Esophagus muscularis mucosa (tissue), 4 donors: ENCODE results near the gene LYL1. TPM values are rescaled to one million over a fixed set of nuclear protein-coding genes. Genes with fewer than 3 reads are reported as not detected.

Source experiments
- DNase-seq: peaks from one replicate; pipeline ENCODE4 v3.0.0-alpha.2; 2017; ENCODE audit errors: extremely low spot score
- H3K27ac ChIP-seq, 4 donors: fragments of 200-600 bp; sonication (generic); replicated peaks in 1 of 4; 1 replicate in 3 of 4; 2 replicates in 1 of 4; pipeline ENCODE4 v1.5.1; 2016 to 2019; ENCODE audit warnings: mild to moderate bottlenecking in 1 of 4
- H3K27me3 ChIP-seq, 4 donors: fragments of 200-600 bp; sonication (generic); one replicate each; pipeline versions ENCODE4 v1.5.1 to v1.6.0; 2016 to 2019
- H3K36me3 ChIP-seq, 4 donors: fragments of 200-600 bp; sonication (generic); one replicate each; pipeline ENCODE4 v1.5.1; 2016 to 2019
- H3K4me1 ChIP-seq, 4 donors: fragments of 200-600 bp; sonication (generic); one replicate each; pipeline ENCODE4 v1.5.1; 2016 to 2019
- H3K4me3 ChIP-seq, 4 donors: fragments of 200-600 bp; sonication (generic); 1 replicate in 2 of 4; 2 replicates in 2 of 4; pipeline ENCODE4 v1.5.1; 2016 to 2019; ENCODE audit warnings: mild to moderate bottlenecking in 4 of 4, moderate library complexity in 1 of 4
- H3K9me3 ChIP-seq, 4 donors: fragments of 200-600 bp; sonication (generic); 1 replicate in 3 of 4; 2 replicates in 1 of 4; pipeline ENCODE4 v1.5.1; 2016 to 2019
- CTCF ChIP-seq, 3 experiments: fragments of 200-600 bp in 2 of 3; fragments of 450-650 bp in 1 of 3; sonication (generic) in 2 of 3; IDR thresholded peaks; one replicate each; pipeline ENCODE4 v1.5.1; 2017 to 2019; ENCODE audit warnings: antibody characterized with exemption in 3 of 3, mild to moderate bottlenecking in 2 of 3, moderate library complexity in 1 of 3
- EP300 ChIP-seq: sonication (generic); formaldehyde crosslinking; IDR thresholded peaks from one replicate; pipeline ENCODE4 v1.6.1; 2017; ENCODE audit warnings: antibody characterized with exemption
- POLR2A ChIP-seq: fragments of 450-650 bp; IDR thresholded peaks from one replicate; pipeline ENCODE4 v1.6.1; 2017; ENCODE audit warnings: antibody characterized with exemption, moderate library complexity, mild to moderate bottlenecking, low read depth
- POLR2AphosphoS5 ChIP-seq, 2 donors: sonication (generic); formaldehyde crosslinking; IDR thresholded peaks; one replicate each; pipeline ENCODE4 v1.6.1; 2017; ENCODE audit warnings: antibody characterized with exemption in 2 of 2
- WGBS: methylation state at CpG from one replicate; pipeline ENCODE4 v1.1.5; 2018; 5-methylcytosine and 5-hydroxymethylcytosine counted together
- intact Hi-C: fragments of 100-400 bp; cut with DNase I; formaldehyde crosslinking; loops from one replicate; pipeline ENCODE4 v1.15.1; 2023
- total RNA-seq, 4 donors: library from RNA; depleted of rRNA; stranded (reverse); fragments of >200 nt; gene quantifications; one replicate each; pipeline versions ENCODE4 v1.1.0 to v1.2.1, GENCODE V29; 2016

The LYL1 gene
- total RNA-seq, 4 donors from 2014 or later = 11.9 to 20.2 (median 17.0) TPM

GRCh38 chr19:13078897-13079541, 23.6 kb downstream of the LYL1 start:
- peak overlapping the region in 2 of 4 donors; percentile 9 to 13 for H3K4me3 ChIP-seq
- H3K9me3 ChIP-seq = no peaks in the 10 kb centered on the region
- intact Hi-C loops = no loop called here
- no peak for DNase-seq
- peaks cover 52 to 82% (median 79%) of the 10 kb centered on the region in 4 donors for H3K4me1 ChIP-seq
- H3K36me3 ChIP-seq = peaks cover 17 to 77% (median 58%) of the 10 kb centered on the region in 4 donors
- H3K27me3 ChIP-seq = no peaks in the 10 kb centered on the region
- WGBS = 20% methylated on average over 6 of the region's 12 CpGs
- peak overlapping the region; percentile 77 to 85 (median 82) for H3K27ac ChIP-seq
- TF ChIP-seq POLR2AphosphoS5 (IDR thresholded peaks at IDR 0.05) (peak in 1 of 2 donors; percentile 30), POLR2A (no peak)

GRCh38 chr19:13078381-13078780, 24.3 kb downstream of the LYL1 start:
- DNase-seq = no peak
- H3K27ac ChIP-seq = peak overlapping the region; percentile 77 to 85 (median 82)
- intact Hi-C loops = no loop called here
- no peaks in the 10 kb centered on the region for H3K27me3 ChIP-seq
- H3K4me1 ChIP-seq = peaks cover 52 to 89% (median 82%) of the 10 kb centered on the region in 4 donors
- WGBS = 81% methylated on average over 9 of the region's 10 CpGs
- peaks cover 18 to 77% (median 58%) of the 10 kb centered on the region in 4 donors for H3K36me3 ChIP-seq
- H3K9me3 ChIP-seq = no peaks in the 10 kb centered on the region
- no peak overlapping the region for H3K4me3 ChIP-seq
- TF ChIP-seq POLR2AphosphoS5 (IDR thresholded peaks at IDR 0.05) (no peak), POLR2A (no peak), EP300 (no peak), CTCF (IDR thresholded peaks at IDR 0.05) (no peak)

GRCh38 chr19:13077240-13077639, 25.4 kb downstream of the LYL1 start:
- intact Hi-C loops = no loop called here
- TF ChIP-seq EP300 (no peak), POLR2AphosphoS5 (IDR thresholded peaks at IDR 0.05) (peak in 1 of 2 donors; percentile 24)
- 60% methylated on average over 10 of the region's 11 CpGs for WGBS
- no peak overlapping the region for H3K4me3 ChIP-seq
- peaks cover 47 to 89% (median 83%) of the 10 kb centered on the region in 4 donors for H3K4me1 ChIP-seq
- no peaks in the 10 kb centered on the region for H3K27me3 ChIP-seq
- peaks cover 18 to 72% (median 55%) of the 10 kb centered on the region in 4 donors for H3K36me3 ChIP-seq
- H3K27ac ChIP-seq = peak overlapping the region; percentile 77 to 85 (median 82)
- DNase-seq = no peak
- no peaks in the 10 kb centered on the region for H3K9me3 ChIP-seq

- Histone ChIP-seq H3K4me3 (no peak overlapping the region), H3K36me3 (peaks cover 18 to 69% (median 53%) of the 10 kb centered on the region in 4 donors), H3K27me3 (no peaks in the 10 kb centered on the region), H3K9me3 (no peaks in the 10 kb centered on the region), H3K4me1 (peaks cover 45 to 89% (median 83%) of the 10 kb centered on the region in 4 donors), H3K27ac (peak overlapping the region in 3 of 4 donors; percentile 82 to 85 (median 82))
- intact Hi-C loops = no loop called here
- 55% methylated on average over 6 of the region's 6 CpGs for WGBS
- no peak for DNase-seq
- TF ChIP-seq POLR2A (no peak), POLR2AphosphoS5 (IDR thresholded peaks at IDR 0.05) (no peak), CTCF (IDR thresholded peaks at IDR 0.05) (no peak), EP300 (no peak)
Observed at GRCh38 chr19:13076787-13077186, 25.9 kb downstream of the LYL1 start.

GRCh38 chr19:13076320-13076719, 26.3 kb downstream of the LYL1 start:
- WGBS = 51% methylated on average over 8 of the region's 8 CpGs
- Histone ChIP-seq H3K27ac (peak overlapping the region; percentile 38 to 85 (median 82)), H3K4me1 (peaks cover 45 to 89% (median 83%) of the 10 kb centered on the region in 4 donors), H3K27me3 (no peaks in the 10 kb centered on the region), H3K4me3 (no peak overlapping the region), H3K9me3 (no peaks in the 10 kb centered on the region), H3K36me3 (peaks cover 18 to 64% (median 51%) of the 10 kb centered on the region in 4 donors)
- intact Hi-C loops = no loop called here
- DNase-seq = no peak
- TF ChIP-seq POLR2A (no peak), POLR2AphosphoS5 (IDR thresholded peaks at IDR 0.05) (no peak), CTCF (IDR thresholded peaks at IDR 0.05) (no peak), EP300 (no peak)
